AG04450 (cell line): ENCODE data around the gene SIGLEC12. TPM values are rescaled to one million over a fixed set of nuclear protein-coding genes. Genes with fewer than 3 reads are reported as not detected.

Source experiments
- CTCF ChIA-PET: fragments of 300-600, 350-600 bp; formaldehyde crosslinking; extraction: SDS; loops from one replicate; lab custom pipeline; 2022; ENCODE audit warnings: antibody characterized with exemption, inconsistent platforms; lab: Charles Lee
- POLR2A ChIA-PET: fragments of 350-600 bp; formaldehyde crosslinking; extraction: SDS; loops from one replicate; lab custom pipeline; 2021; ENCODE audit warnings: antibody characterized with exemption, inconsistent platforms; lab: Yijun Ruan, JAX
- DNase-seq: peaks from one replicate; pipeline ENCODE4 v3.0.0-alpha.2; 2011; ENCODE audit warnings: low read depth, low spot score
- H3K27ac ChIP-seq: one replicate; pipeline ENCODE4 v1.5.1; 2012; ENCODE audit warnings: low read depth, low read length, control low read depth
- H3K27me3 ChIP-seq: one replicate; pipeline ENCODE4 v1.6.0; 2012; ENCODE audit warnings: low read length; ENCODE audit not compliant: control insufficient read depth, insufficient read depth
- H3K4me3 ChIP-seq: 2 replicates; pipeline ENCODE4 v1.5.1; 2011; ENCODE audit warnings: mild to moderate bottlenecking, low read depth, low read length, control low read depth
- H3K9me3 ChIP-seq: 2 replicates; pipeline ENCODE4 v1.5.1; 2012; ENCODE audit warnings: low read length; ENCODE audit not compliant: control insufficient read depth, insufficient read depth
- CTCF ChIP-seq: IDR thresholded peaks from 2 replicates; pipeline ENCODE4 v1.5.1; 2011; ENCODE audit warnings: low read depth, low read length, control low read depth, inconsistent platforms
- polyA minus RNA-seq: library from RNA; depleted of rRNA, polyadenylated mRNA; stranded (reverse); fragments of >200 nt; gene quantifications from 2 replicates; pipeline ENCODE4 v1.2.3, GENCODE V29; 2011; rRNA and poly(A)+ RNA removed
- polyA plus RNA-seq: library from polyadenylated mRNA; depleted of rRNA; stranded (reverse); fragments of >200 nt; gene quantifications from 2 replicates; pipeline ENCODE4 v1.2.3, GENCODE V29; 2011; rRNA removed

Gene SIGLEC12
- polyA plus RNA-seq = not detected in 2 replicates
- polyA minus RNA-seq = not detected in 2 replicates

DNA sequence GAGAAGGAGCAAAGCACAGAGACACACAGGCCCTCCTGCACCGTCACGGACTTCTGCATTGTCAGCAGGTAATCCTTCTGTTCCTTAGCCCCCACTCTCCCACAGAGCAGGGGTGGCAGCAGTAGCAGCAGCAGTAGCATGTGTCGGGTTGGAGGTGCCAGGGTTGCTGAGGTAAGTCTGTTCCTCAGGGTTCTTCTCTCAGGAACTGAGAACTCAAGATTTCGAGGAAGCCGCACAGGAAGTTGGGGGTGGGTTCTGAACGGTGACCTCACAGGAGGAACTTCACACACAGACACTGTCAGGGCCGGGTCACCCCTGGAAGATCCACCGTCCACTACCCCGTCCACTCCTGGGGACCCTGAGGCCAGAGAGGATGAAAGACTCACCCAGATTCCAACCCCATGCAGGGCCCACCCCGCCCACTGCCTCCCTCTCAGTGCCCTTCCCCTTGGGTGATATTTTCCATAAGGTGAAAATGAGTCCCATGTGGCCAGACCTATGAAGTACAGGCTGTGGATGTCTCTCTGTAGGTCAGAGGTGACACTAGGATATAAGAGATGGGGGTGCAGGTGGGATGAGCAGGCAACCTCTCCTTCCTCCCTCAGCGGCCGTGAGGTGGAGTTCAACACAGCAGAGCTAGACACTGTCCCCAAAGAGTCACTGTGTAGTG is at the start of gene SIGLEC12:
TSS of gene SIGLEC12 (minus strand) at position 207 of the 670 bp plus-strand sequence. CDS start at position 140, 67 bp downstream.
- TF ChIP-seq CTCF = no peak
- Histone ChIP-seq H3K27ac (no peak within 1 kb of the TSS), H3K27me3 (no peaks in the 10 kb centered on the region), H3K4me3 (no peak within 1 kb of the TSS), H3K9me3 (peaks cover 24% of the 10 kb centered on the region)
- ChIA-PET CTCF (no interaction called here), POLR2A (no interaction called here)
- no peak for DNase-seq

- Histone ChIP-seq H3K4me3 (no peak overlapping the region), H3K9me3 (no peaks in the 10 kb centered on the region), H3K27ac (no peak overlapping the region), H3K27me3 (no peaks in the 10 kb centered on the region)
- ChIA-PET CTCF (no interaction called here), POLR2A (no interaction called here)
- no peak for DNase-seq
- no peak for TF ChIP-seq CTCF
These were observed 49.5 kb upstream of the SIGLEC12 start for GRCh38 chr19:51550848-51551672.

DNA sequence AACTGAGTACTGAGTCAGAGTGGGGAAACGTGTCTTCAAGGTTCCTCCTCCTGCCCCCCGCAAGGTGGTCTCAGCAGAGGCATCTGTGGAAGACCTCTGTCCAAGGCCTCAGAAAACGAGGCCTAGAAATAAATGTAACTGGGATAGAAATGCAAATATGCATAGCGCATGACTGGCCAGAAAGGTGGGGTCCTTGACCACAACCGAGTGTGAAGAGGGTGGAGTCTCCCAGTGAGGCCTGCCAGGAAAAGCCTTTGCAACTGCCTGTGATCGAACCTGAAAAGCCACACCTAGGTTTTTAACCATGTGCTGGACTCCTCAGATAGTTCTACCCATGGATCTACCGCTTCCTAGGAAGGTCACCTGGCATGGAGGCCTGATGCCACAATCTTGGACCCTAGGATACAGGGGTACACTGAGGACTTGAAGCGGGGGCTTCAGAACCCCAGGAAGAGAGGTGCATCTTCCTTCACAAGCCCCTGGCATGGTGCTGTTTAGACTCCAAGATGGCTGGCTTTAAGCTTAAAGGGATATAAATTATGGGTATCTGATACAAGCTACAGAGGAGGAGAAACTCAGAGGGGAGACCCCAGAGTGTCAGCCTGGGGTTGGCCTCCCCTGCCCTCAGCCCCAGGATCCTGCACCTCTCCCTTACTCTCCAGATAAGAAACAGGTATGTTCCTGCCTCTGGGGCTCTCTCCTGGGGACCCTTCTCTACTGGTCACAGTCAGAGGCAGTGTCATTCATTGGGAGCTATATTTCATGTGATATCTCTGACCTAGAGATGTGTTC is 48.1 kb upstream of the SIGLEC12 start:
- Histone ChIP-seq H3K9me3 (no peaks in the 10 kb centered on the region), H3K4me3 (no peak overlapping the region), H3K27me3 (no peaks in the 10 kb centered on the region), H3K27ac (no peak overlapping the region)
- no peak for TF ChIP-seq CTCF
- POLR2A ChIA-PET = no interaction called here
- no peak for DNase-seq
- CTCF ChIA-PET = no interaction called here

DNA sequence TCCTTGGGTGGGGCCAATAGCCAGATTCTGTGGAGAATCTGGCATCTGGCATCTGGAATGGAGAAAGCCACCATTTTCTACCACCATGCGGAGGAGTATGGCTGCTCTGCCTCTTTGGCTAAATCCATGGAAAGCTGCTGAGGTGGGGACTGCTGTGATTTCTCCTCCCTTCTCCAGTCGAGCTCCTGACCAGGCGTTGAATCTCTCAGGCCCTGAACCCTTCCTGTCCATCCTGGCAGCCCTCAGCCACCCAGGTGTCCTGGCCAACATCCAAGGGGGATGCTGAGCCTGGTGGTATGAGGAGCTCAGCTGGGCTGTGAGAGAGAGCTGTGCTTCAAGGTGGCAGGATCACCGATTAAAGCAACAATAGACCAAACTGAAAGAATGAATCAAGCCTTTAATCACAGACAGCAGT is 47.3 kb upstream of the SIGLEC12 start:
- no peak for TF ChIP-seq CTCF
- CTCF ChIA-PET = no interaction called here
- DNase-seq = no peak
- H3K27me3 ChIP-seq = no peaks in the 10 kb centered on the region
- POLR2A ChIA-PET = no interaction called here
- no peak overlapping the region for H3K4me3 ChIP-seq
- no peak overlapping the region for H3K27ac ChIP-seq
- no peaks in the 10 kb centered on the region for H3K9me3 ChIP-seq
